Effector memory CD8-positive, alpha-beta T cell (primary cell): Measurements from ENCODE around the gene PRKAB2.
"Not testable (repeated sequence)": the region's sequence is repeated elsewhere in the genome, so short reads cannot be mapped to it uniquely, and the experiment has no call there.

Experiments used
- ATAC-seq: fragments of 150-1000 bp; cut with Tn5 transposase; replicated peaks from 2 replicates; pipeline ENCODE4 v1.10.0; 2021; ENCODE audit warnings: mild to moderate bottlenecking, moderate library complexity
- DNase-seq, 3 experiments: peaks; one replicate each; pipeline ENCODE4 v3.0.0; 2021
- H3K27ac Mint-ChIP-seq, 2 donors: one replicate each; pipeline ENCODE4 v1.8.0; 2022; ENCODE audit warnings: mild to moderate bottlenecking in 2 of 2, mixed read lengths in 2 of 2, moderate library complexity in 2 of 2
- H3K27me3 Mint-ChIP-seq, 2 donors: one replicate each; pipeline ENCODE4 v1.8.0; 2022; ENCODE audit warnings: mixed read lengths in 2 of 2
- H3K36me3 Mint-ChIP-seq: one replicate; pipeline ENCODE4 v1.8.0; 2022; ENCODE audit warnings: mild to moderate bottlenecking, moderate library complexity, mixed read lengths; ENCODE audit not compliant: insufficient read depth
- H3K4me1 Mint-ChIP-seq, 2 donors: one replicate each; pipeline ENCODE4 v1.8.0; 2022; ENCODE audit warnings: low read depth in 2 of 2, mixed read lengths in 2 of 2
- H3K4me3 Mint-ChIP-seq, 2 donors: one replicate each; pipeline ENCODE4 v1.8.0; 2022; ENCODE audit warnings: mild to moderate bottlenecking in 2 of 2, mixed read lengths in 2 of 2, moderate library complexity in 2 of 2
- H3K9me3 Mint-ChIP-seq, 2 donors: one replicate each; pipeline ENCODE4 v1.8.0; 2022; ENCODE audit warnings: mixed read lengths in 2 of 2

The PRKAB2 gene

GRCh38 chr1:147163019-147163418 lies 9.3 kb downstream of the PRKAB2 start:
- Mint-ChIP-seq H3K27ac (no peak overlapping the region), H3K4me1 (peaks cover 1 to 6% of the 10 kb centered on the region in 2 donors), H3K36me3 (peaks cover 29% of the 10 kb centered on the region), H3K27me3 (no peaks in the 10 kb centered on the region), H3K9me3 (no peaks in the 10 kb centered on the region), H3K4me3 (no peak overlapping the region)
- no peak for DNase-seq
- no peak for ATAC-seq

DNA sequence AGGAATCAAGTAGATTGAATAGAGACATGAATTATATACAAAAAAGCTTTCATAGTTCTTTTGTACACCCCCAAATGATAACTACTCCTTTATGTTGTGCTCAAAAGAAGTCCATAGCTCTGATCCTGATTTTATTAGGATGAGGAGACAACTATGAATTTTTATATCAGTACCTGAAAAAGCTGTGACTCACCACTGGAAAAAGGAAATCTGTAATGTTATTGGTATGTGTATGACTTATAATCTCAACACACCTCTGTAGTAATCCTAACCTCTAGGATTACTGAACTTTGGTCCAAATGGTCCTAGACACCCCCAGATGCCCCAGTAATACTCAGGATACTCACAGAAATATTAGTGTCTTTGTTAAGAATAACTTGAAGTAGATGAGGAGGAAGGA lies 10.2 kb downstream of the PRKAB2 start:
- Mint-ChIP-seq H3K27me3 (no peaks in the 10 kb centered on the region), H3K4me1 (peaks cover 1 to 6% of the 10 kb centered on the region in 2 donors), H3K4me3 (no peak overlapping the region), H3K36me3 (peaks cover 34% of the 10 kb centered on the region), H3K27ac (no peak overlapping the region), H3K9me3 (no peaks in the 10 kb centered on the region)
- ATAC-seq, result no peak
- no peak for DNase-seq

DNA sequence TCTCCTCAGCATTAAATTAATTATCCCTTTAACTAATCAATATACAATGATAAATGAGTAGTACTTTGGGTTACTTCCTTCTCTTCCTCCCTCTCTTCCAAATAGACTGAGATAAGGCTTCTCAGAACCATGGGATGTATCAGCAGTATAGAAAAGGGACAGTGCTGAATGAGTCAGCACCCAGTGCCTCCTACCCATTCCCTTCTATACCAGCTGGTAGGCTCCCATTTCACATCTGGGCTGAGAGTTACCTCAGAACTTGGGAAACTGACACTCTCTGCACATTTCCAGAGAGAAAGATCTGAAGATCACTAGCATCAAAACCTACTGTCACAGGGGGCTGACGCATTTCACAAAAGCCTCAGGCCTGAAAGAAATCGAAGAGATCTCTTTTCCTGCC lies 15.2 kb downstream of the PRKAB2 start:
- DNase-seq, ATAC-seq: not testable (repeated sequence)

GRCh38 chr1:147156642-147157041 lies 15.6 kb downstream of the PRKAB2 start:
- Mint-ChIP-seq H3K4me1 (peaks cover 0 to 3% of the 10 kb centered on the region in 2 donors), H3K9me3 (no peaks in the 10 kb centered on the region), H3K4me3 (no peak overlapping the region), H3K36me3 (peaks cover 27% of the 10 kb centered on the region), H3K27ac (no peak overlapping the region), H3K27me3 (no peaks in the 10 kb centered on the region)
- ATAC-seq, result no peak
- DNase-seq, result no peak

More for the DNA sequence above, 15.2 kb downstream of the PRKAB2 start:
- H3K27ac Mint-ChIP-seq, H3K27me3 Mint-ChIP-seq, H3K4me1 Mint-ChIP-seq, H3K9me3 Mint-ChIP-seq, H3K4me3 Mint-ChIP-seq: not testable (repeated sequence)
- peaks cover 27% of the 10 kb centered on the region for H3K36me3 Mint-ChIP-seq

- ATAC-seq, result no peak
- no peak for DNase-seq
- Mint-ChIP-seq H3K4me3 (no peak overlapping the region), H3K4me1 (peaks cover 0 to 3% of the 10 kb centered on the region in 2 donors), H3K9me3 (no peaks in the 10 kb centered on the region), H3K36me3 (peaks cover 6% of the 10 kb centered on the region), H3K27ac (no peak overlapping the region), H3K27me3 (no peaks in the 10 kb centered on the region)
Measured at GRCh38 chr1:147152772-147153171, 19.5 kb downstream of the PRKAB2 start.

DNA sequence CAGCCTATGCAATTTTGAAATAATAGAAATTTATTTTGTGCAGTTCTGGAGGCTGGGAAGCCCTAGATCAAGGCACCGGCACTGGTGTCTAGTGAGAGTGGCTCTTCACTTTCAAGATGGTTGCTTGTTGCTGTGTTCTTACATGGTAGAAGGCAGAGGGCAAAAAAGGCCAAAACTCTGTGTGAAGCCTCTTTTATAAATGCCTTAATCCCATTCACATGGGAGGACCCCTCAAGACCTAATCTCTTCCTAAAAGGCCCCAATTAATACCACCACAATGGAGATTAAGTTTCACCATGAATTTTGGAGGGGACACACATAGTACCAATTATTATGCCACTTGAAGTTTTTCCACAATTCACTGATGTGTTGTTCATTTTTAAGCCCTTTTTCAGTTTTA lies 21.0 kb downstream of the PRKAB2 start:
- Mint-ChIP-seq H3K9me3 (no peaks in the 10 kb centered on the region), H3K4me3 (no peak overlapping the region), H3K27me3 (no peaks in the 10 kb centered on the region), H3K27ac (no peak overlapping the region), H3K4me1 (peaks cover 0 to 3% of the 10 kb centered on the region in 2 donors), H3K36me3 (peaks cover 3% of the 10 kb centered on the region)
- DNase-seq, result no peak
- no peak for ATAC-seq

DNA sequence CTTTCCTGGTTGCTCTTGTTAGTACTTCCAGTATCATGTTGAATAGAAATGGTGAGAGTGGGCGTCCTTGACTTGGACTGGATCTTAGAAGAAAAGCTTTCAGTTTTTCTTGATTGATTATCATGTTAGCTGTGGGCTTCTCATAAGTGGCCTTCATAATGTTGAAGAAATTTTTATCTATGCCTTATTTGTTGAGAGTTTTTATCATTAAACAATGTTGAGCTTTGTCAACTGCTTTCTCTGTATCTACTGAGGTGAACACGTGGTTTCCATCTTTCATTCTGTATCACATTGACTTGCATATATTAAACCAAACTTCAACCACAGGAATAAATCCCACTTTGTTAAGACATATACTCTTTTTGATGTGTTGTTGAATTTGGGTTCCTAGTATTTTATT lies 29.4 kb downstream of the PRKAB2 start:
- no peak for ATAC-seq
- no peak overlapping the region for H3K27ac Mint-ChIP-seq
- H3K4me3 Mint-ChIP-seq, result no peak overlapping the region

GRCh38 chr1:147130721-147131120 lies 41.5 kb downstream of the PRKAB2 start:
- not testable (repeated sequence) for ATAC-seq, H3K27ac Mint-ChIP-seq, H3K4me3 Mint-ChIP-seq, DNase-seq, H3K9me3 Mint-ChIP-seq, H3K36me3 Mint-ChIP-seq, H3K4me1 Mint-ChIP-seq
- peaks cover 27 to 37% of the 10 kb centered on the region in 2 donors for H3K27me3 Mint-ChIP-seq

More for the DNA sequence above, 29.4 kb downstream of the PRKAB2 start:
- no peaks in the 10 kb centered on the region for H3K4me1 Mint-ChIP-seq
- H3K9me3 Mint-ChIP-seq, result no peaks in the 10 kb centered on the region
- peaks cover 38 to 44% of the 10 kb centered on the region in 2 donors for H3K27me3 Mint-ChIP-seq
- no peak for DNase-seq
- no peaks in the 10 kb centered on the region for H3K36me3 Mint-ChIP-seq

GRCh38 chr1:147129116-147129873 lies 43.0 kb downstream of the PRKAB2 start:
- no peak for DNase-seq
- Mint-ChIP-seq H3K27ac (no peak overlapping the region), H3K36me3 (no peaks in the 10 kb centered on the region), H3K4me3 (no peak overlapping the region), H3K9me3 (no peaks in the 10 kb centered on the region), H3K27me3 (peaks cover 27 to 37% of the 10 kb centered on the region in 2 donors), H3K4me1 (no peaks in the 10 kb centered on the region)
- no peak for ATAC-seq

DNA sequence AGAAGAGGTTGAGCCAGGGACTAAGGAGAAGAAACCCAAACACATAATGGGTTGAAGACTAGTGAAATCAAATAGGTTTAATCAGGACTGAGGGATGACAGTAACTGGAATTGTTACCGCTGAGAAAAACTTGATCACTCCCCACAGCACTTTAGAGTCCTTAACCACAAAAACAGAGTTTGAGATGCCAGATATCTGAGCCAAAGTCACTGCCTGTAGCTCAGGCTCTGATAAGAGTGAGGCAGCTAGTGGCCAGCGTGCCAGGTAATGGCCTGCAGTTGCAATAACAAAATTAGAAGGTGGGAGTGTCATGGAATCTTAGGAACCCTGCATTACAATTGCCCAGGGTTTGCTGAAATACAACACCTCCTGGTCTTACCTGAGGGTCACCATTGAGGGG lies 48.0 kb downstream of the PRKAB2 start:
- no peak overlapping the region for H3K4me3 Mint-ChIP-seq
- no peak overlapping the region for H3K27ac Mint-ChIP-seq
- DNase-seq (no peak), ATAC-seq (no peak)
- H3K36me3 Mint-ChIP-seq, result no peaks in the 10 kb centered on the region
- H3K4me1 Mint-ChIP-seq, result no peaks in the 10 kb centered on the region
- H3K27me3 Mint-ChIP-seq, result peaks cover 33 to 43% of the 10 kb centered on the region in 2 donors
- H3K9me3 Mint-ChIP-seq, result no peaks in the 10 kb centered on the region

GRCh38 chr1:147117109-147117508 lies 55.2 kb downstream of the PRKAB2 start:
- no peaks in the 10 kb centered on the region for H3K4me1 Mint-ChIP-seq
- no peak for DNase-seq
- H3K27ac Mint-ChIP-seq, result no peak overlapping the region
- H3K4me3 Mint-ChIP-seq, result no peak overlapping the region
- H3K36me3 Mint-ChIP-seq, result no peaks in the 10 kb centered on the region
- ATAC-seq, result no peak
- peaks cover 22 to 37% of the 10 kb centered on the region in 2 donors for H3K27me3 Mint-ChIP-seq
- H3K9me3 Mint-ChIP-seq, result no peaks in the 10 kb centered on the region

DNA sequence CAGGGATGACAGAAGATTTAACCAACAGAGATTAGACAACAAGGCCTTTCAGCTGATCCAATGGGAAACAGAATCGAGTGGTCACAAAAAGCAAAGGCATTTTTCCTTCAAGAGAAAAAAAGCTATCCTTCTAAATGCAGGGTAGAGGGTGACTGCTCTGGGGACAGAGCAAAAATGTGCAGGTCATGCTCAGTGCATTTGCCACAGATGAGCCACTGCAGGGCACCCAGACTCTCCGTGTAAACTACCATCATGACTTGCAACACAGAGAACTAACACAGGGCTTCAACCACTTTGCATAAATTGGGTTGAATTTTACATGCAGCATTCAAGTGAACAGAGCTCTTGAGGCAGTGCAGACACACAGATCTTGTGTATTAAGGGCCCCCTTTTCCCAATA lies 56.8 kb downstream of the PRKAB2 start:
- DNase-seq (no peak), ATAC-seq (no peak)
- Mint-ChIP-seq H3K27ac (no peak overlapping the region), H3K4me3 (no peak overlapping the region), H3K4me1 (no peaks in the 10 kb centered on the region), H3K36me3 (no peaks in the 10 kb centered on the region), H3K27me3 (peaks cover 17 to 27% of the 10 kb centered on the region in 2 donors), H3K9me3 (no peaks in the 10 kb centered on the region)

DNA sequence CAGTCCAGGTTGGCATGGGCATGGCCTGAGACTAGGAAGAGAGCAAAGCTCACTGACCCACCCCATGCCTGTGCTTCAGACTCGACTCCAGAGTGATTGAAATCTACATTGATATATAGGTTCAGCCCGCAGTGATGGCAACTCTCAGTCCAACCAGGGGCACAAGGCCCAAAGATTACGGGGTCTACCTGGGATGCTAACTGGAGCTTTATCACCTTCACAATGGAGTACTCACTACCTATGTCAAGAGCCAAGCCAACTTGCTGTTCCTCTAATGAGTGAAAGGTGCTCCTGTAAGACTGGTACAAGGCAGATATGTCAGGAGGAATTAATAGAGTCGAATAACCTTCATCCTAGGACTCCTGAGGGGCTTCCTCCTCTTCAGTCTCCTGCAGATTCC lies 57.2 kb downstream of the PRKAB2 start:
- not testable (repeated sequence) for H3K36me3 Mint-ChIP-seq, H3K4me1 Mint-ChIP-seq, H3K4me3 Mint-ChIP-seq, H3K9me3 Mint-ChIP-seq, H3K27ac Mint-ChIP-seq, DNase-seq, ATAC-seq
- peaks cover 16 to 31% of the 10 kb centered on the region in 2 donors for H3K27me3 Mint-ChIP-seq

GRCh38 chr1:147114353-147114752 lies 57.9 kb downstream of the PRKAB2 start:
- H3K4me3 Mint-ChIP-seq, H3K27ac Mint-ChIP-seq, DNase-seq, H3K9me3 Mint-ChIP-seq, ATAC-seq, H3K36me3 Mint-ChIP-seq, H3K4me1 Mint-ChIP-seq: not testable (repeated sequence)
- peaks cover 18 to 34% of the 10 kb centered on the region in 2 donors for H3K27me3 Mint-ChIP-seq
